ENCODE data around the gene CWC25.

- no peak for TF ChIP-seq CTCF (IDR thresholded peaks at IDR 0.05)
- no peak for TF ChIP-seq EP300 (IDR thresholded peaks at IDR 0.05)
- TF ChIP-seq POLR2A (IDR thresholded peaks at IDR 0.05): no peak
- TF ChIP-seq POLR2AphosphoS5 (IDR thresholded peaks at IDR 0.05): no peak
These were observed 23.4 kb upstream of the CWC25 start for GRCh38 chr17:38848557-38848891.
